Ovary (tissue), 1 donor: ENCODE results near the gene DNTT.

Source experiments
- EP300 ChIP-seq: sonication (generic); formaldehyde crosslinking; IDR thresholded peaks from one replicate; pipeline ENCODE4 v1.6.1; 2017; ENCODE audit warnings: antibody characterized with exemption
- POLR2A ChIP-seq: fragments of 450-650 bp; IDR thresholded peaks from one replicate; pipeline ENCODE4 v1.6.1; 2017; ENCODE audit warnings: antibody characterized with exemption, mild to moderate bottlenecking, moderate library complexity

DNA sequence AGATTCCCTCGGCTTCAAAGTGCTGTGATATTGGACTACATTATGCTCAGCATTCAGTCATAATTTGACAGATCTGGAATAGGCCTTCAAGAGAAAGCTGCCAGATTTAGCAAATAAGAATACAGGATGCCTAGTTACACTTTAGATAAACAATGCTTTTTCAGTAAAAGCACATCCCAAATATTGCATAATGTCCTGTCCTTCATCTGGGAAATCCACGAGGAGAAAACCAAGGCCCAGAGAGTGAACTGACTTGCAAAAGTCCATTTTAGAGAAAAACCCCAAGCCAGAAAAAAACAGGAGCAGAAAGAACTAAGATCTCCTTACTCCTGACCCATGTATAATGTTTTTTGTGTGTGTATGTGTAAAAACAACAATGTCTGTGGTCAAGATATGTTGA lies 20.9 kb upstream of the DNTT start:
- no peak for TF ChIP-seq EP300
- no peak for TF ChIP-seq POLR2A
